C4-2B (cell line): Measurements from ENCODE around the gene VAT1L.

Experiments
- H3K27ac ChIP-seq: fragments of 450-650 bp; 2 replicates; pipeline ENCODE4 v1.5.1; 2017
- ZFX ChIP-seq: fragments of 450-650 bp; IDR thresholded peaks from 2 replicates; pipeline ENCODE4 v1.6.1; 2017
- TF ChIP-seq, protein P1 (sequence below): fragments of 450-650 bp; conservative IDR thresholded peaks from 2 replicates; pipeline ENCODE4 v1.5.1; 2017; ENCODE audit warnings: mild to moderate bottlenecking

The VAT1L gene

DNA sequence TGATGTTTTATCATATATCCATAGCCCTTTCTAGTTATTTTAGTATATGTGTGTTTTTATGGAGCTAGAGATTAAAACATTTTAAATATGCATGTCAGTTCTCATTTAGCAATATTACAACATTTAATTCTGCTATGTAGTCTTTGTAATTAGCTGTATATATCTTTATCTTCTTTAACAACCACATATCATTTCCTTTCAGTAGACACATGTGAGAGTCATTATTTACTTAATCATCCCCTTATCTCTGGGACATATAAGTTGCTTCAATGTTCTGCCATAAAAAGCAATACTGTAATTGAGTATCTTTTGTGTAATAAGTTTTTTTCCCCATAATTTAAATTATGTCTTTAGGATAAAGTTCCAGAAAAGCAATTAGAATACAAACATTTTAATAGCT lies 182.0 kb downstream of the VAT1L start:
- no peak for TF ChIP-seq ZFX
- TF ChIP-seq, protein P1, sequence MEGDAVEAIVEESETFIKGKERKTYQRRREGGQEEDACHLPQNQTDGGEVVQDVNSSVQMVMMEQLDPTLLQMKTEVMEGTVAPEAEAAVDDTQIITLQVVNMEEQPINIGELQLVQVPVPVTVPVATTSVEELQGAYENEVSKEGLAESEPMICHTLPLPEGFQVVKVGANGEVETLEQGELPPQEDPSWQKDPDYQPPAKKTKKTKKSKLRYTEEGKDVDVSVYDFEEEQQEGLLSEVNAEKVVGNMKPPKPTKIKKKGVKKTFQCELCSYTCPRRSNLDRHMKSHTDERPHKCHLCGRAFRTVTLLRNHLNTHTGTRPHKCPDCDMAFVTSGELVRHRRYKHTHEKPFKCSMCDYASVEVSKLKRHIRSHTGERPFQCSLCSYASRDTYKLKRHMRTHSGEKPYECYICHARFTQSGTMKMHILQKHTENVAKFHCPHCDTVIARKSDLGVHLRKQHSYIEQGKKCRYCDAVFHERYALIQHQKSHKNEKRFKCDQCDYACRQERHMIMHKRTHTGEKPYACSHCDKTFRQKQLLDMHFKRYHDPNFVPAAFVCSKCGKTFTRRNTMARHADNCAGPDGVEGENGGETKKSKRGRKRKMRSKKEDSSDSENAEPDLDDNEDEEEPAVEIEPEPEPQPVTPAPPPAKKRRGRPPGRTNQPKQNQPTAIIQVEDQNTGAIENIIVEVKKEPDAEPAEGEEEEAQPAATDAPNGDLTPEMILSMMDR = no peak

DNA sequence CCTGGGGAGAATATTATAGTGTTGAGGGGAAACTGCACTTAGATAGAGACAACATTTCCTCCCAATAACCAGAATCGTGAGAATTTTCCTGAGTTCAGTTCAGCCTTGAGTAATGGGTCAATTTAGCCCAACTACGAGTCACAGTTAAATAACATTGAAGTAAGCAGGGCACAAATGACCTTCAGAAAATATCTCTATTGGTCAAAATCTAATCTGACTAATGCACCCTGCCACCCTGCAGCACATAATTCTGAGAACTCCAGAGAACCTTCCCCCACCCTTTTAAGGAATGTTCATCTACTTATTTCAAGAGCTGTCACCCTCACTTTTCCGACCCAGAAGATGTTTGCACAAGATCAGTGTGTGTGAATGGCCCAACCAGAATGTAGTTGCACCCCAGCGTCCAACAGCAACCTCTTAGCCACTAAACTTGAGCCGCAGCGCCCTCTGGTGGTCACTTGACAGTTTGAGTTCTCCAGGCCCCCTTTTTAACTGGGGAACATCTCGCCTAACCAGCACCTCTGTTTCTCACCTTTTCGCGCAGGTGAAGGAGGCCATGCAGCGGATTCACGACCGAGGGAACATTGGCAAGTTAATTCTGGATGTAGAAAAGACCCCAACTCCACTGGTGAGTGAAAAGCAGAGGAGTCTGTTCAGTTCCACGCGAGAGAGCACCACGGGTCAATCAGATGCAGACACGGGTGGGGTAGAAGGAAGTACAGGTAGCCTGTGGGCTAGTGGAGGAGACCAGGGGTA lies 183.1 kb downstream of the VAT1L start:
- no peak overlapping the region for H3K27ac ChIP-seq
- TF ChIP-seq ZFX = no peak
- TF ChIP-seq, protein P1 = peak; percentile 84

More for the DNA sequence above, 182.0 kb downstream of the VAT1L start:
- no peak overlapping the region for H3K27ac ChIP-seq

DNA sequence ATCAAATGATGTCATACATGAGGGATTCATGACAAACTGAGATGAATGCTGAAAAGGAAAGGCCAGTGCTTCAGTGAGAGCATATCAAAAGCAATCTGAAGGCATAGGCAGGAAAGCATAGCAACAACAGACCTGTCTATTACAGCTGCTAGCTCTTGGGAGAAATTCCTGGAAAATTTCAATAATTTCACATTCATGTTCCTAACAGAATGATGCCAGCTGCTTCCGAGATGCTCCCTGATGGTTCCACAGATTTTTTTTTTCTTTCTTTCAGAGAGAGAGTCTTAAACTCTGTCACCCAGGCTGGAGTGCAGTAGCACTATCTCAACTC lies 183.7 kb downstream of the VAT1L start:
- no peak overlapping the region for H3K27ac ChIP-seq
- TF ChIP-seq ZFX = no peak
- TF ChIP-seq, protein P1 = no peak

DNA sequence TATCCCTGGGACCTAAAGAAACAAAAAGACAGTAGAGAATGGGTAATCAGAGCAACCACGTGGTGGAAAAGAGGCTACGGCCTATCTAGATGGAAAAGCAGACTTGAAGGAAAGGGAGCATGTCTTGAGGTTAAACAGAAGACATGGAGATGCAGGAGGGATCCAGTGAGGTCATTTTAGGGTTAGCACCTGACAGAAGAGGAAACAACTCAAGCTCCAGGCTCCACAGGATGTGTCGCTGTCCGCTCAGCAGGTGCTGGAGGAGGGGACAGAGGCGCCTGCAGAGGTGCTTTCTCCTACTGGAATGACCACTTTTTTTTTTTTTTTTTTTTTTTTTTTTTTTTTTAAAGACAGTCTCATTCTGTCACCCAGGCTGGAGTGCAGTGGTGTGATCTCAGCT lies 186.5 kb downstream of the VAT1L start:
- TF ChIP-seq, protein P1 = no peak
- TF ChIP-seq ZFX = no peak

DNA sequence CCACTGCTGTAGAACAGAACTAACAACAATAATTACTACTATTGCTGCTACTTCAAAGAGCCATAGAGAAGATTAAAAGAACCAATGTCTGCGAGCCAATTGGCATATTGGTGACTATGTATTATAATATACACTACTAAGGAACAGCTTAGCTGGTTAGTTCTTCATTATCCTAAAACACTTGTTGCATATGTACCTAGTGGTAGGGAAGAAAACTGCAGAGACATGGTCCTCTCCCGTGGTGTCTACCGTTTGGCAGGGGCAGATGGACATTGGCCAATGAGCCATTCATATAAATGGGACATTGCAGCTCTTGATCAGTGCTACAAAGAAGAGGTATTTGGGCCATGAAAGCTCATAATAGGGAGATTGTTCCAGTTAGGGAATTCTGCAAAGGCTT lies 187.6 kb downstream of the VAT1L start:
- TF ChIP-seq ZFX = no peak
- TF ChIP-seq, protein P1 = no peak

More for the DNA sequence above, 186.5 kb downstream of the VAT1L start:
- no peak overlapping the region for H3K27ac ChIP-seq

DNA sequence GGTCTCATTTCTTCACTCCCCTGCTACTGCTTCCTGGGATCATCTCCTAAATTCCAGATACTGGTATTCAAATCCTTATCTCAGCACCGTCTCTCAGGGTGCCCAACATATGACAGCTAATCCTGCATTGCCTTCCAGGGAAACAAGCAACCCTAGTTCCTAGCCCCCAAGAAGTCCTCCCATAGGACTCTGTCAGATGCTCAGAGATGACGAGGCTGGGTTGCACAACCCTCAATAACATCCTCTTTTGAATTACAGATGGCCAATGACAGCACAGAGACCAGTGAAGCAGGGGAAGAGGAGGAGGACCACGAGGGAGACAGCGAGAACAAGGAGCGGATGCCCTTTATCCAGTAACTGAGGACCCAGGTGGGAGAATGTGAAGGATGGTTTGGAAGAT lies 189.0 kb downstream of the VAT1L start:
- TF ChIP-seq, protein P1 = no peak
- TF ChIP-seq ZFX = no peak
- no peak overlapping the region for H3K27ac ChIP-seq

More for the DNA sequence above, 187.6 kb downstream of the VAT1L start:
- no peak overlapping the region for H3K27ac ChIP-seq

DNA sequence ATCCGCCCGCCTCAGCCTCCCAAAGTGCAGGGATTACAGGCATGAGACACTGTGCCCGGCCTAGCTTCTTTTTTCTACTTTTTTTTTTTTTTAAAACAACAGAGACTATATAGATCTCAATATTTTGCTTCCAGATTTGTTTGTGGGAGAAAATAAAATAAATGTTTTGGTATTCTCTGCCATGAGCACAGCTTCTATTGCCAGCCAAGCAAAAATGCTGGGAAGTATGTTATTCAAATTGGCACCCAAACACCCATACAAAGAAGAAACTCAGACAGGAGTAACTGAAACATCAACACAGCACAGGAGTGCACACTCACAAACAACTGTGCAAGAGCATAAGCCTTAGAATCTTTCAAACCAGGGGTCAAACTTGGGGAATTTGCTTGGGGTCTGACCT lies 196.7 kb downstream of the VAT1L start:
- no peak overlapping the region for H3K27ac ChIP-seq
- no peak for TF ChIP-seq ZFX
- TF ChIP-seq, protein P1 = no peak
